CD4-positive, alpha-beta memory T cell (primary cell): Measurements from ENCODE around the gene PCDHA13. TPM values are rescaled to one million over a fixed set of nuclear protein-coding genes. Genes with fewer than 3 reads are reported as not detected.
"Not testable (repeated sequence)": the region's sequence is repeated elsewhere in the genome, so short reads cannot be mapped to it uniquely, and the experiment has no call there.

ENCODE experiments used
- CTCF ChIA-PET: fragments of 350-600 bp; sonication (Branson Sonifier 250); formaldehyde crosslinking; loops from one replicate; lab custom pipeline; 2021; ENCODE audit warnings: inconsistent platforms; ENCODE audit not compliant: partially characterized antibody; lab: Charles Lee
- POLR2A ChIA-PET: fragments of 350-600 bp; sonication (Branson Sonifier 250); formaldehyde crosslinking; loops from one replicate; lab custom pipeline; 2021; ENCODE audit not compliant: partially characterized antibody; lab: Charles Lee
- DNase-seq, 5 donors: peaks; one replicate each; pipeline versions ENCODE4 v3.0.0 to v3.0.0-alpha.2; 2020 to 2022; ENCODE audit warnings: mixed read lengths in 1 of 5
- H3K27ac ChIP-seq: one replicate; pipeline ENCODE4 v1.7.0; 2013; ENCODE audit warnings: low read depth, low read length
- H3K27me3 ChIP-seq: 2 replicates; pipeline ENCODE4 v1.7.0; 2013; ENCODE audit warnings: mild to moderate bottlenecking, low read length, moderate library complexity; ENCODE audit not compliant: insufficient read depth
- H3K36me3 ChIP-seq: 2 replicates; pipeline ENCODE4 v1.7.0; 2013; ENCODE audit warnings: mild to moderate bottlenecking, low read length, moderate library complexity; ENCODE audit not compliant: insufficient read depth
- H3K4me1 ChIP-seq: 2 replicates; pipeline ENCODE4 v1.7.0; 2013; ENCODE audit warnings: mild to moderate bottlenecking, low read length, moderate library complexity; ENCODE audit not compliant: insufficient read depth
- H3K4me3 ChIP-seq, 2 donors: one replicate each; pipeline ENCODE4 v1.7.0; 2013; ENCODE audit warnings: low read length in 2 of 2, mild to moderate bottlenecking in 1 of 2
- H3K9me3 ChIP-seq, 2 donors: one replicate each; pipeline ENCODE4 v1.7.0; 2013; ENCODE audit warnings: low read length in 2 of 2, control low read depth in 1 of 2; ENCODE audit not compliant: control insufficient read depth in 1 of 2
- H3K27ac Mint-ChIP-seq, 7 donors: one replicate each; pipeline ENCODE4 v1.8.0; 2020 to 2021; ENCODE audit warnings: mixed read lengths in 7 of 7, mild to moderate bottlenecking in 6 of 7, inconsistent platforms in 3 of 7, moderate library complexity in 3 of 7
- H3K27me3 Mint-ChIP-seq, 2 donors: one replicate each; pipeline ENCODE4 v1.8.0; 2020 to 2021; ENCODE audit warnings: mixed read lengths in 2 of 2
- H3K36me3 Mint-ChIP-seq, 2 donors: one replicate each; pipeline ENCODE4 v1.8.0; 2020 to 2021; ENCODE audit warnings: mixed read lengths in 2 of 2, inconsistent platforms in 1 of 2, mild to moderate bottlenecking in 1 of 2
- H3K4me1 Mint-ChIP-seq, 4 donors: one replicate each; pipeline ENCODE4 v1.8.0; 2020 to 2021; ENCODE audit warnings: mixed read lengths in 4 of 4, mild to moderate bottlenecking in 1 of 4
- H3K4me3 Mint-ChIP-seq, 8 donors: one replicate each; pipeline ENCODE4 v1.8.0; 2020 to 2021; ENCODE audit warnings: mixed read lengths in 8 of 8, mild to moderate bottlenecking in 7 of 8, moderate library complexity in 6 of 8, inconsistent platforms in 3 of 8
- H3K9me3 Mint-ChIP-seq, 8 donors: one replicate each; pipeline ENCODE4 v1.8.0; 2020 to 2021; ENCODE audit warnings: mixed read lengths in 8 of 8, mild to moderate bottlenecking in 5 of 8, inconsistent platforms in 3 of 8, moderate library complexity in 1 of 8
- intact Hi-C: fragments of 100-400 bp; cut with micrococcal nuclease; formaldehyde crosslinking; loops from one replicate; pipeline ENCODE4 v1.15.1; 2023
- polyA plus RNA-seq, 2 donors: library from polyadenylated mRNA; unstranded; fragments of 300-500 nt; fragmentation: Illumina TruSeq; gene quantifications; one replicate each; pipeline ENCODE4 v1.2.3, GENCODE V29; 2021
- total RNA-seq, 2 experiments: library from RNA; stranded (reverse); gene quantifications; one replicate each; pipeline ENCODE4 v1.2.3, GENCODE V29; 2021

Gene PCDHA13
- not detected for total RNA-seq
- not detected for polyA plus RNA-seq

GRCh38 chr5:140881889-140882590, at the start of gene PCDHA13:
Gene PCDHA13, plus strand, starts transcription at chr5:140882124. Its CDS starts 145 bp downstream, at chr5:140882269.
- Histone ChIP-seq H3K27me3 (no peaks in the 10 kb centered on the region), H3K36me3 (no peaks in the 10 kb centered on the region), H3K9me3 (no peaks in the 10 kb centered on the region), H3K4me3 (no peak within 1 kb of the TSS), H3K27ac (no peak within 1 kb of the TSS), H3K4me1 (no peaks in the 10 kb centered on the region)
- peaks cover 16 to 17% of the 10 kb centered on the region in 2 donors for H3K27me3 Mint-ChIP-seq
- H3K27ac Mint-ChIP-seq = no peak within 1 kb of the TSS
- H3K4me3 Mint-ChIP-seq = peak within 1 kb of the TSS in 1 of 8 donors; percentile 5
- ChIA-PET CTCF (no interaction called here), POLR2A (no interaction called here)
- H3K9me3 Mint-ChIP-seq = peaks cover 0 to 58% (median 40%) of the 10 kb centered on the region in 8 donors
- intact Hi-C loops = no loop called here
- H3K36me3 Mint-ChIP-seq = peaks cover 0 to 2% of the 10 kb centered on the region in 2 donors
- no peaks in the 10 kb centered on the region for H3K4me1 Mint-ChIP-seq
- DNase-seq = no peak

GRCh38 chr5:140833993-140834392, 47.9 kb upstream of the PCDHA13 start, which contains the start of gene PCDHA7:
Gene PCDHA7, plus strand, starts transcription at chr5:140834269. Its CDS starts 115 bp downstream, at chr5:140834384.
- Mint-ChIP-seq H3K4me1 (peaks cover 0 to 3% (median 0%) of the 10 kb centered on the region in 4 donors), H3K27ac (no peak within 1 kb of the TSS), H3K27me3 (peaks cover 9 to 15% of the 10 kb centered on the region in 2 donors), H3K4me3 (peak within 1 kb of the TSS in 1 of 8 donors; percentile 18), H3K9me3 (peaks cover 0 to 46% (median 31%) of the 10 kb centered on the region in 8 donors), H3K36me3 (peaks cover 3 to 4% of the 10 kb centered on the region in 2 donors)
- no peak within 1 kb of the TSS for H3K27ac ChIP-seq
- DNase-seq = no peak
- no peaks in the 10 kb centered on the region for H3K4me1 ChIP-seq
- POLR2A ChIA-PET = no interaction called here
- CTCF ChIA-PET = no interaction called here
- intact Hi-C loops = no loop called here
- no peak within 1 kb of the TSS for H3K4me3 ChIP-seq
- H3K9me3 ChIP-seq = no peaks in the 10 kb centered on the region
- no peaks in the 10 kb centered on the region for H3K27me3 ChIP-seq
- H3K36me3 ChIP-seq = no peaks in the 10 kb centered on the region

- H3K27me3 ChIP-seq, H3K4me1 ChIP-seq, intact Hi-C loops, POLR2A ChIA-PET, H3K4me1 Mint-ChIP-seq, H3K27ac Mint-ChIP-seq, CTCF ChIA-PET, H3K36me3 ChIP-seq, H3K27ac ChIP-seq, DNase-seq, H3K4me3 Mint-ChIP-seq, H3K9me3 ChIP-seq, H3K36me3 Mint-ChIP-seq, H3K4me3 ChIP-seq: not testable (repeated sequence)
- peaks cover 0 to 45% (median 30%) of the 10 kb centered on the region in 8 donors for H3K9me3 Mint-ChIP-seq
- peaks cover 9 to 15% of the 10 kb centered on the region in 2 donors for H3K27me3 Mint-ChIP-seq
Measured at GRCh38 chr5:140834439-140835008, 47.4 kb upstream of the PCDHA13 start.

- Histone ChIP-seq H3K36me3 (no peaks in the 10 kb centered on the region), H3K4me1 (no peaks in the 10 kb centered on the region), H3K27ac (no peak overlapping the region), H3K4me3 (no peak overlapping the region), H3K27me3 (no peaks in the 10 kb centered on the region), H3K9me3 (no peaks in the 10 kb centered on the region)
- peaks cover 0 to 49% (median 35%) of the 10 kb centered on the region in 8 donors for H3K9me3 Mint-ChIP-seq
- CTCF ChIA-PET = no interaction called here
- intact Hi-C loops = no loop called here
- peaks cover 15 to 16% of the 10 kb centered on the region in 2 donors for H3K27me3 Mint-ChIP-seq
- H3K4me3 Mint-ChIP-seq = no peak overlapping the region
- peaks cover 0 to 3% (median 0%) of the 10 kb centered on the region in 4 donors for H3K4me1 Mint-ChIP-seq
- peaks cover 1 to 4% of the 10 kb centered on the region in 2 donors for H3K36me3 Mint-ChIP-seq
- DNase-seq = no peak
- H3K27ac Mint-ChIP-seq = no peak overlapping the region
- POLR2A ChIA-PET = no interaction called here
Measured at GRCh38 chr5:140835622-140836510, 46.1 kb upstream of the PCDHA13 start.

GRCh38 chr5:140840978-140841962, 40.7 kb upstream of the PCDHA13 start, which contains the start of gene PCDHA8:
Gene PCDHA8, plus strand, starts transcription at chr5:140841187. Its CDS starts 135 bp downstream, at chr5:140841322.
- ChIA-PET CTCF (no interaction called here), POLR2A (no interaction called here)
- Mint-ChIP-seq H3K36me3 (peaks cover 0 to 1% of the 10 kb centered on the region in 2 donors), H3K4me3 (peak within 1 kb of the TSS in 3 of 8 donors; percentile 6 to 34 (median 17)), H3K4me1 (no peaks in the 10 kb centered on the region), H3K27ac (no peak within 1 kb of the TSS), H3K27me3 (peaks cover 2 to 10% of the 10 kb centered on the region in 2 donors), H3K9me3 (peaks cover 0 to 44% (median 19%) of the 10 kb centered on the region in 8 donors)
- DNase-seq = peak in 1 of 5 donors; percentile 8
- intact Hi-C loops = no loop called here
- Histone ChIP-seq H3K27ac (no peak within 1 kb of the TSS), H3K36me3 (no peaks in the 10 kb centered on the region), H3K9me3 (no peaks in the 10 kb centered on the region), H3K4me3 (no peak within 1 kb of the TSS), H3K27me3 (no peaks in the 10 kb centered on the region), H3K4me1 (no peaks in the 10 kb centered on the region)

- Mint-ChIP-seq H3K4me3 (no peak overlapping the region), H3K4me1 (no peaks in the 10 kb centered on the region), H3K27ac (no peak overlapping the region), H3K27me3 (peaks cover 13 to 18% of the 10 kb centered on the region in 2 donors), H3K9me3 (peaks cover 3 to 44% (median 23%) of the 10 kb centered on the region in 8 donors), H3K36me3 (peaks cover 0 to 3% of the 10 kb centered on the region in 2 donors)
- Histone ChIP-seq H3K9me3 (no peaks in the 10 kb centered on the region), H3K27me3 (no peaks in the 10 kb centered on the region), H3K36me3 (no peaks in the 10 kb centered on the region), H3K27ac (no peak overlapping the region), H3K4me1 (no peaks in the 10 kb centered on the region), H3K4me3 (no peak overlapping the region)
- ChIA-PET CTCF (no interaction called here), POLR2A (no interaction called here)
- no peak for DNase-seq
- intact Hi-C loops = no loop called here
Measured at GRCh38 chr5:140842798-140843733, 38.9 kb upstream of the PCDHA13 start.
